OCI-LY1 (cell line): Measurements from ENCODE around the gene LRRC59.

Experiments used
- H2AFZ ChIP-seq: fragments of 200-600 bp; sonication (generic), shearing (Covaris generic); 2 replicates; pipeline ENCODE4 v1.6.0; 2014; ENCODE audit warnings: antibody characterized with exemption, mild to moderate bottlenecking, low read length
- H3F3A ChIP-seq: fragments of 200-600 bp; sonication (generic), shearing (Covaris generic); 2 replicates; pipeline ENCODE4 v1.6.0; 2014; ENCODE audit warnings: mild to moderate bottlenecking, antibody characterized with exemption, low read length, moderate library complexity; ENCODE audit not compliant: insufficient read depth
- H3K27ac ChIP-seq: fragments of 200-600 bp; sonication (generic); 2 replicates; pipeline ENCODE4 v1.5.1; 2014; ENCODE audit warnings: low read length, mixed run types, mild to moderate bottlenecking, low read depth; ENCODE audit not compliant: poor library complexity, severe bottlenecking
- H3K27me3 ChIP-seq: fragments of 200-600 bp; sonication (generic); 2 replicates; pipeline ENCODE4 v1.6.0; 2014; ENCODE audit warnings: antibody characterized with exemption, mild to moderate bottlenecking, low read length, moderate library complexity; ENCODE audit not compliant: insufficient read depth
- H3K36me3 ChIP-seq: fragments of 200-600 bp; sonication (generic); 2 replicates; pipeline ENCODE4 v1.6.1; 2014; ENCODE audit warnings: mild to moderate bottlenecking, antibody characterized with exemption, low read length, moderate library complexity, mixed read lengths; ENCODE audit not compliant: insufficient read depth
- H3K4me1 ChIP-seq: fragments of 200-600 bp; sonication (generic); 2 replicates; pipeline ENCODE4 v1.5.1; 2014; ENCODE audit warnings: mild to moderate bottlenecking, low read length, moderate library complexity; ENCODE audit not compliant: insufficient read depth, severe bottlenecking
- H3K4me2 ChIP-seq: fragments of 200-600 bp; sonication (generic), shearing (Covaris generic); 2 replicates; pipeline ENCODE4 v1.6.1; 2014; ENCODE audit warnings: low read length
- H3K4me3 ChIP-seq: fragments of 200-600 bp; sonication (generic); 2 replicates; pipeline ENCODE4 v1.5.1; 2014; ENCODE audit warnings: low read length, low read depth, mild to moderate bottlenecking, mixed read lengths; ENCODE audit not compliant: poor library complexity, severe bottlenecking
- H3K79me2 ChIP-seq: fragments of 200-600 bp; shearing (Covaris generic); 2 replicates; pipeline ENCODE4 v1.6.1; 2016; ENCODE audit warnings: mixed run types, low read length, mixed read lengths; ENCODE audit not compliant: insufficient read depth
- H3K9ac ChIP-seq: fragments of 200-600 bp; sonication (generic), shearing (Covaris generic); 2 replicates; pipeline ENCODE4 v1.6.1; 2014; ENCODE audit warnings: mild to moderate bottlenecking, low read length, mixed read lengths
- H3K9me2 ChIP-seq: fragments of 200-600 bp; sonication (generic), shearing (Covaris generic); 2 replicates; pipeline ENCODE4 v1.6.1; 2014; ENCODE audit warnings: low read depth, mild to moderate bottlenecking, low read length, mixed read lengths
- H3K9me3 ChIP-seq: fragments of 200-600 bp; shearing (Covaris generic); 2 replicates; pipeline ENCODE4 v1.6.1; 2014; ENCODE audit warnings: low read length, mixed read lengths
- H4K20me1 ChIP-seq: fragments of 200-600 bp; sonication (generic), shearing (Covaris generic); 2 replicates; pipeline ENCODE4 v1.6.0; 2016; ENCODE audit warnings: mild to moderate bottlenecking, low read length; ENCODE audit not compliant: insufficient read depth
- EZH2 ChIP-seq: fragments of 200-600 bp; sonication (generic), shearing (Covaris generic); IDR thresholded peaks from 2 replicates; pipeline ENCODE4 v1.8.0; 2017; ENCODE audit warnings: borderline replicate concordance, mixed run types, mild to moderate bottlenecking, antibody characterized with exemption, low read length, moderate library complexity, mixed read lengths
- TF ChIP-seq, protein P1 (sequence below): fragments of 200-600 bp; sonication (generic), shearing (Covaris generic); IDR thresholded peaks from 2 replicates; pipeline ENCODE4 v1.5.1; 2017; ENCODE audit warnings: mild to moderate bottlenecking, antibody characterized with exemption, low read length, moderate library complexity, mixed read lengths

LRRC59 gene

DNA sequence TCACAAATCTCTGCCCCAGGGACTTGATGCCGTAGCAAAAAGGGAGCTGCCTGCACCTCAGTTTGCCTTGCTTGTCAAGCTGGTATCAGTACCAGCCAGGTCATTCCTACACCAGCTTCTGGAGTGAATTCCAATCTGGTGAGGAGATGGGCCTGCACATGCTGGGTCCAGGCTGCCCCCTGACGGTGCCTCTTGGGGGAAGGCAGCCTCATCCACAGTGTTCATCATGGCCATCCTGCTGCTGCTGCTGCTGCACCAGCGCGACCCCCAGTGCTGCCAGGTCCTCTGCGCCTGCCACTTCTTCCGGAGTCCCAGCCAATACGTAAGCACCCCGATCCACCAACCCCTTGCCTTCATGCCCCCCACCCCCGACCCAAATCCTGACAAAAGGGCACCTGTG lies 32.6 kb downstream of the LRRC59 start:
- Histone ChIP-seq H2AFZ (no peak overlapping the region), H3K79me2 (no peaks in the 10 kb centered on the region), H3K4me2 (no peak overlapping the region), H3K9me3 (no peaks in the 10 kb centered on the region), H3K4me1 (peaks cover 6% of the 10 kb centered on the region), H4K20me1 (no peaks in the 10 kb centered on the region), H3K27me3 (no peaks in the 10 kb centered on the region), H3K27ac (no peak overlapping the region), H3K4me3 (no peak overlapping the region), H3K9me2 (no peaks in the 10 kb centered on the region), H3K36me3 (peaks cover 47% of the 10 kb centered on the region), H3K9ac (no peak overlapping the region), H3F3A (no peaks in the 10 kb centered on the region)
- TF ChIP-seq, protein P1, sequence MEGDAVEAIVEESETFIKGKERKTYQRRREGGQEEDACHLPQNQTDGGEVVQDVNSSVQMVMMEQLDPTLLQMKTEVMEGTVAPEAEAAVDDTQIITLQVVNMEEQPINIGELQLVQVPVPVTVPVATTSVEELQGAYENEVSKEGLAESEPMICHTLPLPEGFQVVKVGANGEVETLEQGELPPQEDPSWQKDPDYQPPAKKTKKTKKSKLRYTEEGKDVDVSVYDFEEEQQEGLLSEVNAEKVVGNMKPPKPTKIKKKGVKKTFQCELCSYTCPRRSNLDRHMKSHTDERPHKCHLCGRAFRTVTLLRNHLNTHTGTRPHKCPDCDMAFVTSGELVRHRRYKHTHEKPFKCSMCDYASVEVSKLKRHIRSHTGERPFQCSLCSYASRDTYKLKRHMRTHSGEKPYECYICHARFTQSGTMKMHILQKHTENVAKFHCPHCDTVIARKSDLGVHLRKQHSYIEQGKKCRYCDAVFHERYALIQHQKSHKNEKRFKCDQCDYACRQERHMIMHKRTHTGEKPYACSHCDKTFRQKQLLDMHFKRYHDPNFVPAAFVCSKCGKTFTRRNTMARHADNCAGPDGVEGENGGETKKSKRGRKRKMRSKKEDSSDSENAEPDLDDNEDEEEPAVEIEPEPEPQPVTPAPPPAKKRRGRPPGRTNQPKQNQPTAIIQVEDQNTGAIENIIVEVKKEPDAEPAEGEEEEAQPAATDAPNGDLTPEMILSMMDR = no peak
- TF ChIP-seq EZH2 = no peak

DNA sequence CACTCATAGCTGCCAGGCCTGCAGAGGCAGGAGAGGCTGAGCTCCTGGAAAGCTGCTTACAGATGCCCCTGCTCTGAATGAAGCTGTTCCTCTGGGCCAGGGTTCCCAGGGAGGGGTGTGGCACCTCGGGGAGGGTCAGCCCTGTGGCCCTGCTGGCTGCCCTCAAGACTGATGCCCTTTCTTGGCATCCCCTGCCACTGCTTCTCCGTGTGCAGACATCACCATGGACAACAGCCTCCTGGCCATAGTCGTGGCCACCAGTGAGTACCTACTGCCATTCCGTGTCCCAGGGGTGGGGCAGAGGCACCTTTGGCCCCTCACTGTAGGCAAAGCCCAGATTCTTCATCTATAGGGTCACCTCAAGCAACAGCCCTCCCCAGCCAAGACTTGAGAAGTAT lies 33.3 kb downstream of the LRRC59 start:
- no peak overlapping the region for H2AFZ ChIP-seq
- no peak overlapping the region for H3K4me2 ChIP-seq
- no peaks in the 10 kb centered on the region for H3K79me2 ChIP-seq
- H4K20me1 ChIP-seq = no peaks in the 10 kb centered on the region
- TF ChIP-seq, protein P1 = no peak
- TF ChIP-seq EZH2 = no peak
- H3K27ac ChIP-seq = no peak overlapping the region
- no peaks in the 10 kb centered on the region for H3K9me2 ChIP-seq
- no peak overlapping the region for H3K4me3 ChIP-seq
- no peak overlapping the region for H3K9ac ChIP-seq
- no peaks in the 10 kb centered on the region for H3F3A ChIP-seq
- H3K27me3 ChIP-seq = no peaks in the 10 kb centered on the region
- H3K9me3 ChIP-seq = no peaks in the 10 kb centered on the region
- peaks cover 47% of the 10 kb centered on the region for H3K36me3 ChIP-seq
- peaks cover 6% of the 10 kb centered on the region for H3K4me1 ChIP-seq

DNA sequence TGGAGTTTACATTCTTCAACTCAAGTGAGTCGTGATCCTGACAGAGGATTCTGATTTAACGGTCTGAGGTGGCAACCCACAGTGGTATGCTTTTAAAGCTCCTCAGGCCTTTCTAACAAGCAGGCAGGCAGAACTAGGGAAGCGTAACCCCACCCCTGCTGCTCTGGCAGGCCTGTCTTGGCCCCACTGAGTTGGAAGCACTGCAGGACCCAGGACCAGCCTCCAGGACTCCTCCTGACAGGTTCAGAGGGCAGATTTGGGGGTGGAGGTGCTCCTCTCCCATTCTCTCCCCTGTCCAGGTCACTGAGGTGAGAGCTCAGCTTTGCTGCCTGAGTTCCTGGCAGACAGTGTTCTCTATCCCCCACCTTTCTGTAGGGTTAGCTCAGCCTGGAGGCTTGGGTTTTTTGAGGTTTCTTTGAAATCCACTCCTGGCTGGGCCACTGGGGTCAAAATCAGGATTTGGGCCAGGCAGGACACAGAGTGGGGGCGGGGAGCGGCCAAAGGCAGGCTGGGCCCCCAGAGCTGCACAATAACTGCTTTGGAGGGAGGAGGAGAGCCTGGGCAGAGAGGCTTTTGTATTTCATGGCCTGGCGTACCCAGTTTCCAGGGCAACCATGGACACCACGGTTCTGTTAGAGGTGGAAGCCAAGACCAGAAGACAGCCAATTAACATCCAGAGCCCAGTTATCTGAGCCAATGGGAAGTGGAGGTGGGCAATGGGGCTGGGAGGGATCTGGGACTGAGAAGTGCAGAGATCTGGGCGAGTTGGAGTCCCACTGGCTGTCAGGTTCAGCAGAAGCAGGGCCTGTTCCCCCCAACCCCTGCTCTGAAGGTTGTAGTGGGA lies 33.9 kb downstream of the LRRC59 start:
- H3K4me2 ChIP-seq = no peak overlapping the region
- H4K20me1 ChIP-seq = no peaks in the 10 kb centered on the region
- H3K4me1 ChIP-seq = peaks cover 6% of the 10 kb centered on the region
- H3K9me3 ChIP-seq = no peaks in the 10 kb centered on the region
- no peak overlapping the region for H3K27ac ChIP-seq
- no peaks in the 10 kb centered on the region for H3F3A ChIP-seq
- no peaks in the 10 kb centered on the region for H3K27me3 ChIP-seq
- no peaks in the 10 kb centered on the region for H3K9me2 ChIP-seq
- H3K9ac ChIP-seq = no peak overlapping the region
- TF ChIP-seq, protein P1 = no peak
- no peak for TF ChIP-seq EZH2
- H3K4me3 ChIP-seq = no peak overlapping the region
- no peaks in the 10 kb centered on the region for H3K79me2 ChIP-seq
- peaks cover 47% of the 10 kb centered on the region for H3K36me3 ChIP-seq
- H2AFZ ChIP-seq = no peak overlapping the region
